Hepatocyte (in vitro differentiated cells): ENCODE data around the gene HSDL1.

Source experiments
- CTCF ChIP-seq: fragments of 200-600 bp; sonication (generic); IDR thresholded peaks from 2 replicates; pipeline ENCODE4 v1.5.1; 2016; ENCODE audit warnings: antibody characterized with exemption, mild to moderate bottlenecking; ENCODE audit not compliant: poor library complexity
- EZH2 ChIP-seq: fragments of 200-600 bp; sonication (generic); IDR thresholded peaks from 2 replicates; pipeline ENCODE4 v1.6.1; 2016; ENCODE audit warnings: antibody characterized with exemption, mild to moderate bottlenecking, borderline replicate concordance
- EZH2phosphoT487 ChIP-seq: fragments of 200-600 bp; sonication (generic); IDR thresholded peaks from one replicate; pipeline ENCODE4 v1.6.1; 2018; ENCODE audit warnings: antibody characterized with exemption, mild to moderate bottlenecking, low read depth, moderate library complexity; ENCODE audit not compliant: unreplicated experiment, severe bottlenecking

DNA sequence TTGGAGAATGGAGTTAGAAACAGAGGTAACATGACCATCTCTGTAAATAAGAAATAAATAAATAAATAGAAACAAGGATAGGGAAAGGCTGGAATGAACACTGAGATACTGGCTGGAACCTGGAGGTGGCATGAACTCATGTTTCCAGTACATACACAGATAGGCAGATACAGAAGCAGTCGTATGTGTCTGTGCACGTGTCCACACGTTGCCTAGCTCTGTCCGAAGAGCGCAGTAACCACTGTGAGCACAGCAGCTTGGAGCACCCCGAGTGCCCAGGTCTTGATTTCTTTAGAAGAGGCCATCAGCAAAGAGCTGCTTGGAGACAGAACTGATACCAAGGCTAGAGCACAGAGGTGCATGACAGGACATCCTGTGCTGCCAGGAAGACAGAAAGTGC, 65.3 kb downstream of the HSDL1 start:
- TF ChIP-seq EZH2 (no peak), CTCF (no peak), EZH2phosphoT487 (no peak)
